Measurements from ENCODE around the gene MAP3K9.
A peak's percentile ranks its signal among the peaks of the same experiment; 100 is the strongest.
"Not testable (repeated sequence)": the region's sequence is repeated elsewhere in the genome, so short reads cannot be mapped to it uniquely, and the experiment has no call there.

The MAP3K9 gene

DNA sequence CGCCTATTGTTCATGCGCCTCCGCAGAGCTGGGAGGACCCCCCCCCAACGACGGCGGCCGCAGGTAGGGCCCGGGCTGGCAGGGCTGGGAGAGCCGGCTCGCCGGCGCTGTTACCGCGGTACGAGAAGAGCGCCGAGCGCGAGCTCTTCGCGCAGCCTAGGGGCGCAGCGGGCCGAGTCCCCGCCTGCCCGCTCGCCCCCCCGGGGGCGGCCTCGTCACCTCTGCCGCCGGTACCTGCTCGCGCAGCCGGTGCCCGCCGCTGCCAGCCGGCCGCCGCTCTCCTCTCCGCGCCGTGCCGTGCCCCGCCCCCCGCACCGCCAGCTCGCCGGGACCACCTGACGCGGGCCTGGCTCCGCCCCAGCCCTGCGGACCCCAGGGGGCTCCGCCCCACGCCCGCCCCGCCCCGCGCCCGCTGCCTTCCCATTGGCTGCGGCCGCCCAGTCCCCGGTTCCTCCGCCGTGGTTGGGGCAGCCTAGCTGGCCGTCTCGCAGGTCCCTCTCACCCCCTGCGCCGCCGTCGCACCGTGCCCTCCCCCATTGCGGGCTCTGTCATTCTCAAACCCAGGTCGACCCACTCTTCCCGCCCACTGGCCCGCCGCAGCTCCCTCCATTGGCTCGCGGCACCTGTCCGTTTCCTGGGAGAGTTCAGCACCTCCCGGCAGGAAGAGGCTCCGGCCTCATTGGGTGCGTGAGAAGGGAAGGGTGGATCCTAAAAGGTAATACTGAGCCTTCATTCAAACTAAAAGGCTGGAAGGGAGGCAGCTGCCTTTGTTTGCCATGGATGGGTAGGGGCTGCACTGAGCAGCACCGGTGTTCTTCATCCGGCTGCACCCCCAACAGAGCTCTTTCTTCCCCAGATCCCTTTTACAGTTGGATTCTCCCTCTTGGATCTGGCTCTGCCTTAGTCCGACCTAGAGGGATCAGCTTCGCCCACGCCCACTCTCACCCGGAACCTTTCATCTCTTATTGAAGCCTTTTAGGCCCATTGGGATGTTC lies at the start of gene MAP3K9:
Gene MAP3K9 (minus strand): TSS at position 289 of the 995 bp plus-strand sequence. CDS start 342 bp downstream, outside the sequence.
- peak; percentile 96 for DNase-seq (ENCODE audit: low spot score)

DNA sequence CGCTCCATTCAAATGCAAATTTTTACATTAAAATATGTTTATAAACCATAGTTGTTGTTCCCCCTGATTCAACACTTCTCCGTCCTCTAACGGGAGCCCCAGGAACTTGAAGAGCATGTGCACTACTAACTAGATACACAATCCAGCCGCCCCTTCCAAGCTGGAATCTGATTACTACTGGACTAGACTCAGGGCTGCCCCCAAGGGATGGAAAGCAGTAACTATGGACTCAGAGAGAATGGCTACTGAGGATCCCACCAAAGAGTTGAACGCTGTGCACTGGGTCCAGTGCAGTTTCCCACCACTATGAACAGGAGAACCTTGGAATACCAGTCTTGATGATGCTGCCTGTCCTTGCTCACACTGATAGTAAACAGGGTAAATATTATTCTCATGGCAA lies 49.3 kb upstream of the MAP3K9 start:
- DNase-seq (ENCODE audit: low spot score) = no peak

DNA sequence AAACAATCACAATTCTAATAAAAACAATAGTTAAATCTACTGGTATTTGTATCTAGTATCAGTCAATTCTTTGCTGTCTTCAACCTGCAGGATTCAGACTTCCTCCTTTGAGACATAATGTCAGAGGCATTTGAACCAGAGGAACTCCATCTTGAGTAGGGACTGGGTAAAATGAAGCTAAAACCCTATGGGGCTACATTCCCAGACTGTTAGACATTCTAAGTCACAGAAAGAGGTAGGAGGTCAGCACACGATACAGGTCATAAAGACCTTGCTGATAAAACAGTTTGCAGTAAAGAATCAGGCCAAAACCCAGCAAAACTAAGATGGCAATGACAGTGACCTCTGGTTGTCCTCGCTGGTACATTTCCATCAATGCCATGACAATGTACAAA lies 48.2 kb upstream of the MAP3K9 start:
- no peak for DNase-seq (ENCODE audit: low spot score)

GRCh38 chr14:70856851-70857495 lies 47.7 kb upstream of the MAP3K9 start:
- peak; percentile 53 for DNase-seq (ENCODE audit: low spot score)

GRCh38 chr14:70855486-70855885 lies 46.2 kb upstream of the MAP3K9 start:
- no peak for DNase-seq (ENCODE audit: low spot score)

DNA sequence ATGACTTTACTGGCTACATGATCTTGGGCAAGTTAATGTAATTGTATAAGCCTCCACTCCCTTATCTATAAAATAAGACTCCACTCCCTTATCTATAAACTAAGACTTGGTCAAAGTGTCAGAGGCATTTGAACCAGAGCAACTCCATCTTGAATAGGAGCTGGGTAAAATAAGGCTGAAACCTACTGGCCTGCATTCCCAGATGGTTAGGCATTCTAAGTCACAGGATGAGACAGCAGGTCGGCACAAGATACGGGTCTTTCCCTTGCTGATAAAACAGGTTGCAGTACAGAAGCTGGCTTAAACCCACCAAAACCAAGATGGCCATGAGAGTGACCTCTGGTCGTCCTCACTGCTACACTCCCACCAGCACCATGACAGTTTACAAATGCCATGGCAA lies 44.3 kb upstream of the MAP3K9 start:
- not testable (repeated sequence) for DNase-seq (ENCODE audit: low spot score)

GRCh38 chr14:70847406-70848090 lies 38.2 kb upstream of the MAP3K9 start:
- no peak for DNase-seq (ENCODE audit: low spot score)

DNA sequence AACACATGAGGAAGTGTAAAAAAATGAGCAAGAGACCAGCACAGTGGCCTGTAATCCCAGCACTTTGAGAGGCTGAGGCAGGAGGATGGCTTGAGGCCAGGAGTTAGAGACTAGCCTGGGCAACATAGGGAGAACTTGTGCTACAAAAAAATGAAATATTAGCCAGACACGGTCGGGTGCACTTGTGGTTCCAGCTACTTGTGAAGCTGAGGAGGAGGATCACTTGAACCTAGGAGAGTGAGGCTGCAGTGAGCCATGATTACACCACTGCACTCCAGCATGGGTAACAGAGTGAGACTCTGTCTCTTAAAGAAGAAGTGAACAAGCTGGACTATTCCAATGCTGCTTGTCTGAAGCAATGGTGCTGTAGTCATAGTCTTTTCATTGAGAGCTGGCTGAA lies 36.3 kb upstream of the MAP3K9 start:
- DNase-seq (ENCODE audit: low spot score) = no peak

GRCh38 chr14:70842851-70843462 lies 33.6 kb upstream of the MAP3K9 start:
- DNase-seq (ENCODE audit: low spot score) = no peak

DNA sequence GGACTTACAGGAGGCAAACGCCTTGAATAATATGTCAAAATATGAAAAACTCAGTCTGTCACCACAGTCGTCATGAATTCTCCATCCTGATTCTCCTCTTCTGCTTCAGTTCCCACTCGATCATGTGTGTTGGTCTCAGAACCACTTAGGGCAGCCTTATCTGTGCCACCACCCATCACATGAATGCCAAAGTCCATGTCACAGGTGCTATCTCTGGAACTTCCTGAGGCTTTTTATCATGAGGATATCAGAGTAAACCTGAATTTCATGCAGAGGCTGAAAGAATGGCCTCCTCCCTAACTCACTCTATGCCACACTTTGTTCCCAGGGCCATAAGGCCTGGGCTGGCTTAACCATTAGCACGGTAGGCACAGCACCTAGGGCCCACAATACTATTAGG lies 28.8 kb upstream of the MAP3K9 start:
- no peak for DNase-seq (ENCODE audit: low spot score)

GRCh38 chr14:70836946-70837345 lies 27.6 kb upstream of the MAP3K9 start:
- no peak for DNase-seq (ENCODE audit: low spot score)

DNA sequence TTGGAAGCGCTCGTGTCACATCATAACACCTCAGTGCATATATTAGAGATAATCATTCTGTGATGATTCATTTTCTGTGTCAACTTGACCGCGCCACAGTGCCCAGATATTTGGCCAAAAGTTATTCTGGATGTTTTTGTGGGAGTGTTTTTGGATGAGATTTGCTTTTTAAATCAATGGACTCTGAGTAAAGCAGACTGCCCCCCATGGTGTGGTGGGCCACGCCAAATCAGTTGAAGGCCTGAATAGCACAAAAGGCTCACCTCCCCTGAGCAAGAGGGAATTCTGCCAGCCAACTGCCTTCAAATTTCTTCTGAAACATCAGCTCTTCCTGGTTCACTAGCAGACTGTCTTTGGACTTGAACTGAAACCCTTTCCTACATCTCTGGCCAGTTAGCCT lies 24.6 kb upstream of the MAP3K9 start:
- no peak for DNase-seq (ENCODE audit: low spot score)

DNA sequence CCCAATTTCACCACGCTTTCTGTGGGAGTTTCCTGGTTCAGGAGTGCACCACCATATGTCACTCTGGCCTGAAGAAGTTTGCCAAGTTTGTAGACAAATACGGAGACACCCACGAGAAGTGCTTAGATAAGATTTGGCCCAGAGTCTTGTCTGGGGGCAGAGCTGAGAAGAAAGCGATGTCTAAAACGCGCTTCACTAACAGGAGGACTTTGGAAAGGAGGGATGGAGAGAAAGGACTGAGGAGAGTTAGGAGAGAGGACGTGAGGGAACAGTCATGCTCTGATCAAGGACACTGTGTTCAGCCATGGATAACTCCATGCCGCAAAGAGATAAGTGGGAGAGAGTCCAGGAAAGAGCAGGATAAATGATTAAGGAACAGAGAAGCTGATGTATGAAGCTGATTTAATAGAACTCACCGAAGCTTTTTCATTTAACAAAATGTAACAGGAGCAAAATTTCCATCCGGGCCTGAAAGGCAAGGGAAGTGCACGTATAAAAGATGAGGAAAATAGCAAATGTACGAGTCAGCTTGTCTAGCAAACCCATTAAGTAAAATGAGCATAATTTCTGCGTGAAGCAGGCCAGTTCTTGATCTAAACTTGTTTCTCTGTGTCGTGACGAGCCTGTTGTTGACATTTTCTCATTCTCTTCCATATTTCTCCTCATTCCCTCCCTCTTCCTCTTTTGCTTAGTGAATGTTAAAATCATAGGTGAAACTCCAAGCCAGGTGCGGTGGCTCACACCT lies 23.4 kb upstream of the MAP3K9 start:
- no peak for DNase-seq (ENCODE audit: low spot score)

- DNase-seq (ENCODE audit: low spot score) = no peak
These were observed 21.9 kb upstream of the MAP3K9 start for GRCh38 chr14:70830998-70831781.

DNA sequence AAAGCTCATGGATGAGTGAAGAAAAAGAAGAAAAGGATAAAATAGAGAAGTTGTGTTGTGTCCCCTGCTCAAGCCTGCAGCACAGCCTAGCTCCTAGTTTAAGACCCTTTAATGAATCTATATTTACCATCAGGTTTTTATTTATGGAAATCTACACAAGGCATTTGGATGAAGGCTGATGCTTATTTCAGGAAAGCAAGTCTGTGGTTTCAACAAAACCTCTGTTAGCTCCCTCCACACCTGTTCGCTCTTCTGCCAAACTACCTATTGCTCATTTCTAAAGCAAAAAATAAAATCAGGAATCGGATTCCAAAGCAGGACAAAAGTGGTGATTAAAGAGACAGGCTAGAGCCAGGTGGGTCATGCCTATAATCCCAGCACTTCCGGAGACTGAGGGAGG lies 18.9 kb upstream of the MAP3K9 start:
- no peak for DNase-seq (ENCODE audit: low spot score)

DNA sequence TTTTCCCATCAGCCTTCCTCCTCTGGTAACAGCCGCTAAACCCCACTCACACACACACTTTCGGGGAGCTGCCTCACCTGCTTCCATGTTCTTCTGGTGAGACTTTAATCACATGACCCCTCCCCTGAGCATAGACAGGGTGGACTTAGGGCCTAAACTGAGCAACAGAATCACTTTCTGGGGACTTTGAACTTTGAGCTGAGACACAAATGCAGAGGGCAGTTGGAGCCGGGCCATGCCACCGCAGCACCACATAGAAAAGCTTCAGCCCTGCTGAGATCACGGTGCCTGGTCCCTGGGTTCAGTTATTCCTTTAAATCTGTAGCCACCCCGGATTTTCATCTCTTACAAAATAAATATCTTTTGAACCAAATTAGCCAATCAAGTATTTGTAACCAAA lies 18.4 kb upstream of the MAP3K9 start:
- no peak for DNase-seq (ENCODE audit: low spot score)

DNA sequence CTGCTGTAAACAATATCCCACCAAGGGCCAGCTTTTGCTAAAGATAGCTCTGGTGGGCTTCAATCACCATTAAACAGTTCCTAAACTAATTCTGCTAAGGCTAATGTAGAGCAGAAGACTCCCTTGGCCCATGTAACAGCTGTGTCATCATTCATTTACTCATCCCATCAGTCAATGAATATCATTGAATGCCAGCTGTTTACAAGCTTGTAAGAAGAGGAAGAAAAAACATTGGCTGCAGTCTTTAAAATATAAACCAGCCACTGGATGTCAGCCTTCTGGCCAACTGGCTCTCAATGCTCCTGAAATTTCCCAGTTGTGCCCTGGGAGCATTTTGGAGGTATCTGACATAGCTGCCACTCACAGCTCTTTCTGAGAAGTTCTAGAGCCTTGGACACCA lies 18.0 kb upstream of the MAP3K9 start:
- no peak for DNase-seq (ENCODE audit: low spot score)

DNA sequence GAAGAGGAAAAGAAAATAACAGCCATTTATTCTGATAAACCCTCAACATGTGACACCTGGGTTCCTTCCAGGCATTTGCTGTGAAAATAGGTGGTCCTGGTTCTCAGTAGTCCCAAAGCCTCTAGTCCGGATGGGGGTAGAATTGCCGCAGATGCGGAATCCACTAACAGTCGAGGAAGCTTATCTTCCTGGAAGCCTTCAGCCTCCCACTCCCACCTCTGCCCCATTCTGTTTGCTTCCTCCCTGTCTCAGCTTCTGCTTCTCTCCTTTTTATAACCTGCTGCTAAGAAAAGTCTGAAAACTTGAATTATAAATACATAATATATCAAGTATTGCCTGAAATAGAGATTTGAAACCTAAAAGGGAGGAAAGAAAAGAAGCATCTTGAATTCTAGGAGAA lies 14.0 kb upstream of the MAP3K9 start:
- no peak for DNase-seq (ENCODE audit: low spot score)

- no peak for DNase-seq (ENCODE audit: low spot score)
These were observed 13.3 kb upstream of the MAP3K9 start for GRCh38 chr14:70822530-70823185.

All from activated CD4-positive, alpha-beta T cell treated with anti-CD3 and anti-CD28 coated beads, Interleukin-2, Interleukin-4, amounts not matched to agents 100 ng/mL and 50 ng/mL, durations not matched to agents 16 hours and 8 hours (primary cell).